Activated B cell treated with CpG ODN at 0.5 μM for 24 hours (primary cell): ENCODE measurements around the gene FIBCD1. TPM values are rescaled to one million over a fixed set of nuclear protein-coding genes. Genes with fewer than 3 reads are reported as not detected.

Experiments
- ATAC-seq: fragments of 200-7000 bp; cut with Tn5 transposase; one replicate; pipeline ENCODE4 v1.10.0; 2021; ENCODE audit warnings: low read depth, mild to moderate bottlenecking, moderate library complexity
- CTCF ChIA-PET: fragments of 350-600 bp; sonication (Branson Sonifier 250); formaldehyde crosslinking; loops from one replicate; lab custom pipeline; 2021; ENCODE audit warnings: antibody characterized with exemption; lab: Charles Lee
- POLR2A ChIA-PET: fragments of 350-600 bp; sonication (Branson Sonifier 250); formaldehyde crosslinking; loops from one replicate; lab custom pipeline; 2021; ENCODE audit warnings: antibody characterized with exemption; lab: Charles Lee
- DNase-seq: peaks from one replicate; pipeline ENCODE4 v3.0.0; 2022
- H3K27ac Mint-ChIP-seq: one replicate; pipeline ENCODE4 v1.8.0; 2020; ENCODE audit warnings: mixed read lengths
- H3K27me3 Mint-ChIP-seq: one replicate; pipeline ENCODE4 v1.8.0; 2021; ENCODE audit warnings: mixed read lengths
- H3K36me3 Mint-ChIP-seq: one replicate; pipeline ENCODE4 v1.8.0; 2021; ENCODE audit warnings: low read depth, mixed read lengths
- H3K4me1 Mint-ChIP-seq: one replicate; pipeline ENCODE4 v1.8.0; 2021; ENCODE audit warnings: mixed read lengths
- H3K4me3 Mint-ChIP-seq: one replicate; pipeline ENCODE4 v1.8.0; 2020; ENCODE audit warnings: mild to moderate bottlenecking, mixed read lengths
- H3K9me3 Mint-ChIP-seq: one replicate; pipeline ENCODE4 v1.8.0; 2020; ENCODE audit warnings: mixed read lengths
- CTCF ChIP-seq: fragments of 200-600 bp; IDR thresholded peaks from one replicate; pipeline ENCODE4 v1.8.0; 2022; ENCODE audit warnings: antibody characterized with exemption, mild to moderate bottlenecking
- intact Hi-C: fragments of 100-400 bp; cut with micrococcal nuclease; formaldehyde crosslinking; loops from one replicate; pipeline ENCODE4 v1.15.1; 2024
- total RNA-seq: library from RNA; stranded (reverse); gene quantifications from 2 replicates; pipeline ENCODE4 v1.2.3, GENCODE V29; 2022

Gene FIBCD1
- total RNA-seq, 1 donor from 2014 or later = not detected

- TF ChIP-seq CTCF = no peak
- H3K36me3 Mint-ChIP-seq = no peaks in the 10 kb centered on the region
- ChIA-PET CTCF (no interaction called here), POLR2A (no interaction called here)
- intact Hi-C loops = no loop called here
- peaks cover 17% of the 10 kb centered on the region for H3K27me3 Mint-ChIP-seq
- no peak overlapping the region for H3K27ac Mint-ChIP-seq
- H3K4me1 Mint-ChIP-seq = no peaks in the 10 kb centered on the region
- no peak overlapping the region for H3K4me3 Mint-ChIP-seq
- DNase-seq (no peak), ATAC-seq (no peak)
- no peaks in the 10 kb centered on the region for H3K9me3 Mint-ChIP-seq
Measured at GRCh38 chr9:130970052-130970451, 31.0 kb upstream of the FIBCD1 start.

GRCh38 chr9:130965680-130966079 is 26.6 kb upstream of the FIBCD1 start:
- no peak overlapping the region for H3K4me3 Mint-ChIP-seq
- intact Hi-C loops = no loop called here
- no peaks in the 10 kb centered on the region for H3K9me3 Mint-ChIP-seq
- no peak for ATAC-seq
- peaks cover 4% of the 10 kb centered on the region for H3K27me3 Mint-ChIP-seq
- no peaks in the 10 kb centered on the region for H3K36me3 Mint-ChIP-seq
- no peak overlapping the region for H3K27ac Mint-ChIP-seq
- ChIA-PET POLR2A (no interaction called here), CTCF (no interaction called here)
- DNase-seq = no peak
- TF ChIP-seq CTCF = no peak
- no peaks in the 10 kb centered on the region for H3K4me1 Mint-ChIP-seq

GRCh38 chr9:130963916-130964315 is 24.9 kb upstream of the FIBCD1 start:
- ATAC-seq = no peak
- POLR2A ChIA-PET = no interaction called here
- intact Hi-C loops = no loop called here

GRCh38 chr9:130963337-130963908 is 24.4 kb upstream of the FIBCD1 start:
- POLR2A ChIA-PET = no interaction called here
- intact Hi-C loops = no loop called here
- CTCF ChIA-PET = no interaction called here
- Mint-ChIP-seq H3K27ac (no peak overlapping the region), H3K9me3 (peaks cover 2% of the 10 kb centered on the region), H3K36me3 (no peaks in the 10 kb centered on the region), H3K4me1 (no peaks in the 10 kb centered on the region), H3K27me3 (peaks cover 4% of the 10 kb centered on the region), H3K4me3 (no peak overlapping the region)
- TF ChIP-seq CTCF = no peak
- no peak for ATAC-seq
- no peak for DNase-seq

More at GRCh38 chr9:130963916-130964315, 24.9 kb upstream of the FIBCD1 start:
- Mint-ChIP-seq H3K36me3 (no peaks in the 10 kb centered on the region), H3K27ac (no peak overlapping the region), H3K27me3 (peaks cover 4% of the 10 kb centered on the region), H3K4me3 (no peak overlapping the region), H3K9me3 (peaks cover under 1% of the 10 kb centered on the region), H3K4me1 (no peaks in the 10 kb centered on the region)
- TF ChIP-seq CTCF = no peak
- DNase-seq = no peak
- CTCF ChIA-PET = no interaction called here

GRCh38 chr9:130962418-130963316 is 23.6 kb upstream of the FIBCD1 start:
- ATAC-seq = no peak
- POLR2A ChIA-PET = no interaction called here
- CTCF ChIA-PET = no interaction called here

More at GRCh38 chr9:130962418-130963316, 23.6 kb upstream of the FIBCD1 start:
- H3K27me3 Mint-ChIP-seq = peaks cover 4% of the 10 kb centered on the region
- H3K9me3 Mint-ChIP-seq = peaks cover 2% of the 10 kb centered on the region
- DNase-seq = no peak
- no peaks in the 10 kb centered on the region for H3K36me3 Mint-ChIP-seq
- no peak overlapping the region for H3K27ac Mint-ChIP-seq
- H3K4me1 Mint-ChIP-seq = no peaks in the 10 kb centered on the region
- no peak for TF ChIP-seq CTCF
- no peak overlapping the region for H3K4me3 Mint-ChIP-seq
- intact Hi-C loops = no loop called here
